ENCODE data around the gene ENPP1.
A peak's percentile ranks its signal among the peaks of the same experiment; 100 is the strongest.
"Not testable (repeated sequence)": the region's sequence is repeated elsewhere in the genome, so short reads cannot be mapped to it uniquely, and the experiment has no call there.

Gene ENPP1

DNA sequence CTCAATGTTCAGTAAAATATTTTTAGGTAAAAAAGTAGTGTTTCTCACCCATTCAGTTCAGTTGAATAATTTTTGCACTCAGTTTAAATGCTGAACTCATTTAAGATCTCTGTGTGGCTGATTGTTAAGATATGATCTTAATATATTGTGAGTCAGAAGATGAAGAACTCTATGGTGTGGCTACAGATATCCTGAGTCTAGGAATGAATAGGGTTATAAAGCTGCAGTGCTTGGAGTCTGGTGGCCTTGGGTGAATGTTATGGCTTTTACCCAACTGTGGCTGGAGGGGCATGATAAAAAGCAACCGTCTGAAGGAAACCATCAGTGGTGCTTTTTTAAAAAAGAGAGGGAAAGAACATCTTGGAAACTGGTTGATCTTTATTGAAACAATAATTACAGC lies 77.4 kb downstream of the ENPP1 start:
- no peak for FAIRE-seq

DNA sequence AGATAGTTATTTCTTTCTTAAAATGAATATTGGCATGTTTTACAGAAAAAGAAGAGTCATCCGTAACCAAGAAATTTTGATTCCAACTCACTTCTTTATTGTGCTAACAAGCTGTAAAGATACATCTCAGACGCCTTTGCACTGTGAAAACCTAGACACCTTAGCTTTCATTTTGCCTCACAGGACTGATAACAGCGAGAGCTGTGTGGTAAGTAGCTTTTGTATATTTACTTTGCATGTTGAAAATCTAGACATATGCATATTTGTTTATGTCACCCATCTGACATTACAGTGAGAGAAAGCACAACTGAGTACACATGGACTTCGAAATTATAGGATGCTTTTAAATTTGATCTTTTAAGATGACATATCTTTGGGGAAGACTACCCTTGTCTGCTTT lies 78.7 kb downstream of the ENPP1 start:
- FAIRE-seq: no peak

- no peak for FAIRE-seq
These were observed 82.3 kb downstream of the ENPP1 start for GRCh38 chr6:131890091-131890490.

- no peak for FAIRE-seq
These were observed 85.4 kb downstream of the ENPP1 start for GRCh38 chr6:131893198-131893597.

GRCh38 chr6:131894493-131895424 lies 86.9 kb downstream of the ENPP1 start:
- no peak for FAIRE-seq

DNA sequence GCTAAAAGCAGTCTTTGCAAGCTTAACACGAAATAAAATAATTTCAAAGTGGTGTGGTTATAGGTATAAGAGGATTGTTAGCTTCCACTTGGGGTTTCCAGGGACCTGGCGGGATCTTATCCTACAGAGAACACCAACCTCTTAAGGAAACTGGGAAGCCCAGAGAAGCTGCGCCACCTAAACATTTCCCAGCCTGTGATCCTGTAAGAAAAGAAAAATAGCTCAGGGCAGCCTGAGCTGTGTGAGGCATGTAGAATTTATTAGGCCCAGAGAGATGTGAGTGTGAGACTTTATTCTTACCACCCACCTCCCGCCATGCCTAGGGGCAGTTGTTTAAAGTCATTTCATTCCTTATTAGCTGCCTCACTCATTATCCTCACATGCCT lies 89.2 kb downstream of the ENPP1 start:
- FAIRE-seq: no peak

DNA sequence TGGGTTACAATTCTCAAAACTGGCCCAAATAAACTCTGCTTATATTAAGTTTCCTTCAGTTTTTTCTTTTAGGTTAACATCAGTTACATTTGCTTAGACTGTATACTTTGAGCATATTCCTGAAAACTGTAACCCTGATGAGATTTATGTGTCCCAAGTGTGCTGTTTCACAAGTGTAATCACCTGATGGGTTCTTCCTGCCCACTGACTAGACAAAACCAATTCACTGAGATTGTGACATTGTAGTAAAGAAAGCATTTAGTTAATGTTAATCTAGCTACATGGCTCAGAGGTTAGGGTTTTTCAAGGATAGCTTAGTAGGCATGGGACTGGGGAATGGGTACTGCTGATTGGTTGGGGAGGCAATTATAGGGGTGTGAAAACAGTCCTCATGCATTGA lies 89.8 kb downstream of the ENPP1 start:
- no peak for FAIRE-seq

- no peak for FAIRE-seq
These were observed 90.9 kb downstream of the ENPP1 start for GRCh38 chr6:131898718-131899117.

DNA sequence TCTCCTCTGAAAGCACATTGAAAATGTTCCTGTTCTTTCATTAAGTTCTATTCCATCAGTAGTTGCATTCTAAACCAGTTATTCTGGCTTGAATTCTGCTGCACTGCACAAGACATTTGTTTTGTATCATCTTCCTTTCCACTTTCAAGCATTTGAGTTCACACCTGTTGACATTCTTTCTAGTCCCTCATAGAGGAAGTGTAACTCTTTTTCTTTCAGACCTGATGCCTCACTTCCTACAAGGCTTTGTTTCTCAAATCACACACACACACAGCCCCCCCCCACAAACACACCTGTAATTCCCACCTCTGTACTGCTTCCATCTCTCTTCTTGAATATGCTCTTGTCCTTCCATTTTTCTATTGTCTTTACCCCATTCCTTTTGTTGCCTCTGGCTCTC lies 92.4 kb downstream of the ENPP1 start:
- no peak for FAIRE-seq

DNA sequence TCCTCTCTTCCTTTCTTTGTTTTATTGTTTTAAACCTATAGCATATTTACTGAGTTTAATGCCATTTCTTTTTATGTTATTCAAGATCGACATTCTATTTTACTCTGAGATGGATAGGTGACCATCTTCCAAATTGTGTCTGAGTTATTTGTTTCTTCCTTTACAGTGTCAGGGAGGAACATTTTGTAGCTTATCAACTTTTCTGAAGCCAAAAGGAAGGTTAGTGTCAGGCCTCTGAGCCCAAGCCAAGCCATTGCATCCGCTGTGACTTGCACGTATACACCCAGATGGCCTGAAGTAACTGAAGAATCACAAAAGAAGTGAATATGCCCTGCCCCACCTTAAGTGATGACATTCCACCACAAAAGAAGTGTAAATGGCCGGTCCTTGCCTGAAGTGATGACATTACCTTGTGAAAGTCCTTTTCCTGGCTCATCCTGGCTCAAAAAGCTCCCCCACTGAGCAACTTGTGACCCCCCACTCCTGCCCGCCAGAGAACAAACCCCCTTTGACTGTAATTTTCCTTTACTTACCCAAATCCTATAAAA lies 93.6 kb downstream of the ENPP1 start:
- not testable (repeated sequence) for FAIRE-seq

- FAIRE-seq: not testable (repeated sequence)
These were observed 95.9 kb downstream of the ENPP1 start for GRCh38 chr6:131903734-131904133.

DNA sequence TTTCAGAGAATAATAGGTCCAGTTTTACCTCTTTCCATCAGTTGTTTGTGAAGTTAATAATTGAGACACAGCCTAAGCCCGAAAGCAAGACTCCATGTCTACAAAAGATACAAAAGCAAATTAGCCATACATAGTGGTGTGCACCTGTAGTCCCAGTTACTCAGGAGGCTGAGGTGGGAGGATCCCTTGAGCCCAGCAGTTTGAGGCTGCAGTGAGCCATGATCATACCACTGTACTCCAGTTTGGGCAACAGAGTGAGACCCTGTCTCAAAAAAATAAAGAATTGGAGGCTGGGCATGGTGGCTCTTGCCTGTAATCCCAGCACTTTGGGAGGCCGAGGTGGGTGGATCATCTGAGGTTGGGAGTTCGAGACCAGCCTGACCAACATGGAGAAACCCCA lies 101.0 kb downstream of the ENPP1 start:
- not testable (repeated sequence) for FAIRE-seq

DNA sequence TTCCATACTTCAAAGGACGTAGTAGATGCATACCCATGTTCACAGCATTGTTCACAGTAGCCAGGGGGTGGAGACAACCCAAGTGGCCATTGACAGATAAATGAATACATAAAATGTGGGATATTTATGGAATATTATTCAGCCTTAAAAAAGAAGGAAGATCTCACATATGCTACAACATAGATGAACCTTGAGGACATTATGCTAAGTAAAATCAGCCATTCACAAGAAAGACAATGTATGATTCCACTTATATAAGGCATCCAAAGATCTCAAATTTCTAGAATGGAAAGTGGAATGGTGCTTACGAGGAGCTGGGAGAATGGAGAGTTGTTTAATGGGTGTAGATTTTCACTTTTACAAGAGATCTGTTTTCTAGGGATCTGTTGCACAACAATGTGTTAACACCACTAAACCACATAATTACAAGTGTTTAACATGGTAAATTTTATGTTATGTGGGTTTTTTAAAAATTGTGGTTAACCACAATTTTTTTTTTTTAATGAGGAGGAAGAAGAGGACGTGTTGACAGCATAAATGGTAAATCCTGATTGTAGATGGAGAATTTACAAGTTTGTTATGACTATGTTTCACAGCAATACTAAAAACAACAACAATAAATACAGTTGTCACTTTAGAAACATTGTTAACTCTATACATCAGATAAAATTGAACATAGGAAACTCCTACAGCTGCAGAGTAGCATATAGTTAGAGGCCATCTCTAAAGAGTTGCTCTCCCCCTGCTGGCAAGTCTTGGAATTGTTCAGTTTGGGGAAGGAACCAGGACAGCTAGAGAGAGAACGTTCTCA lies 101.8 kb downstream of the ENPP1 start:
- peak; percentile 70 for FAIRE-seq

DNA sequence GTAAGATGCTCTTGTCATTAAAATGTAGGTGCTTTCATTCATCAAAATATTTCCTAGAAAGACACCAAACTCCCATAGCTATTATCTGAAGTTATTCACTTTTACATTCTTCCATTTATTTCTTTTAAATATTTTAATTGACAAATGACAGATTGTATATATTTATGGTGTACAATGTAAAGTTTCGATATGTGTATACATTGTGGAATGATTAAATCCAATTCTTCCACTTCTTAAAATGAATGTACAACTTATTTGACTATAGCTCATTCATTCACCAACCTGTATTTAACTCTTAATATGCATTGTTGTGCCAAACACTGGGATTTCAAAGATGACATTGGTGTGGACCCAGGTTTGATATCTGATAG lies 102.4 kb downstream of the ENPP1 start:
- FAIRE-seq: no peak

GRCh38 chr6:131910956-131911355 lies 103.1 kb downstream of the ENPP1 start:
- FAIRE-seq: no peak

DNA sequence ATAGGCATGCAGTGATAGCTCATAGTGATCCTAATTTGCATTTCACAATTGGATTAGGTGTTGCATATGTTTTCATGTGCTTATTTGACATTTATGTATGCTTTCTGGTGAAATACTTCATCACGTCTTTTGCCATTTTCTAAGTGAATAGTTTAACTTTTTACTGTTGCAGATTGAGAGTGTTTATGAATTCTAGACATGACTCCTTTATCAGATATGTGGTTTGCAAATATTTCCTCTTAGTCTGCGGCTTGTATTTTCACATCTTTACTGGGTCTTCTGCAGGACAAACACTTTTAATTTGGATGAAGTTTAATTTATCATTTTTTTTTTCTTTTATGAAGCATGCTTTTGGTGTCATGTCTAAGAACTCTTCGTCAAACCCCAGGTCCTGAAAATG lies 104.1 kb downstream of the ENPP1 start:
- FAIRE-seq: no peak

GRCh38 chr6:131914234-131914633 lies 106.4 kb downstream of the ENPP1 start:
- FAIRE-seq: no peak

GRCh38 chr6:131914967-131915751 lies 107.3 kb downstream of the ENPP1 start:
- FAIRE-seq: peak; percentile 67

- not testable (repeated sequence) for FAIRE-seq
These were observed 108.4 kb downstream of the ENPP1 start for GRCh38 chr6:131916091-131916796.

DNA sequence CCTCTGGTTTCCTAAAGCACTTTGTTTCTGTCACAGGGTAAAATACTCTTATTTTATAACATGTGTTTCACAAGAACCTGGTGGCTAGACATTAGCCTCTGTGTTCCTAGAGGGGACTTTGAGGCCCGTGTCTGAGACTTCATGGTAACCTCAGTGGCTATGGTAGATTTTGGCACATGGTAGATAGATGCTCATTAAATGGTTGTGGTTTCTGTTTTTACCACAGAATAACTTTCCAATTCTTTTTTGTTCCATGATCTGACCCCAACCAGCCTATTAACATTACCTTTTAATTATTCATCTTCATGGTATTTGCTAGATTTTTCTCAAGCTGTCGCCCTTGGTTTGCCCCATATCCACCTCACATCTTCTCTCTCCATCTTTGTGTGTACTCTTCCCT lies 109.0 kb downstream of the ENPP1 start:
- FAIRE-seq: no peak

DNA sequence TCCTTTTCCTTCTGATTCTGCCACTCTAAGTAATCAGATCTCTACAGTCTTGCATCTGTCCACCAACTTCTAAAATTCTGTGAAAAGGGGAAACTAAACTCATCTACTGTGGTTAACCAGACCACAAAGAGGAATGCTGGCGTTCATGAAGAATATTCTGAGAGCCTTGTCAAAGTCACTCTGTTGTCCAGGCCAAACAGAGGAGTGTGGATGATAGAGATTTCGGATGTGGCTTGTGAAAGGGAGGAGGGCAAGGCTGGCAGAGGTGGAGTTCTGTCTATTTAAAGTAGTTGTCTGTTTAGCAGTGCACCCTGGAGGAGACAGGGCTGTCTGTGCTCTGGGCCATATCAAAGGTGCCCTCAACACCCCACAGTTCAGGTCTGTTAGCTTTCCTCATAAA lies 109.5 kb downstream of the ENPP1 start:
- FAIRE-seq: no peak

All from TTC549 (cell line).